ENCODE measurements around the gene ZNF711.
"Not testable (repeated sequence)": the region's sequence is repeated elsewhere in the genome, so short reads cannot be mapped to it uniquely, and the experiment has no call there.

The ZNF711 gene

DNA sequence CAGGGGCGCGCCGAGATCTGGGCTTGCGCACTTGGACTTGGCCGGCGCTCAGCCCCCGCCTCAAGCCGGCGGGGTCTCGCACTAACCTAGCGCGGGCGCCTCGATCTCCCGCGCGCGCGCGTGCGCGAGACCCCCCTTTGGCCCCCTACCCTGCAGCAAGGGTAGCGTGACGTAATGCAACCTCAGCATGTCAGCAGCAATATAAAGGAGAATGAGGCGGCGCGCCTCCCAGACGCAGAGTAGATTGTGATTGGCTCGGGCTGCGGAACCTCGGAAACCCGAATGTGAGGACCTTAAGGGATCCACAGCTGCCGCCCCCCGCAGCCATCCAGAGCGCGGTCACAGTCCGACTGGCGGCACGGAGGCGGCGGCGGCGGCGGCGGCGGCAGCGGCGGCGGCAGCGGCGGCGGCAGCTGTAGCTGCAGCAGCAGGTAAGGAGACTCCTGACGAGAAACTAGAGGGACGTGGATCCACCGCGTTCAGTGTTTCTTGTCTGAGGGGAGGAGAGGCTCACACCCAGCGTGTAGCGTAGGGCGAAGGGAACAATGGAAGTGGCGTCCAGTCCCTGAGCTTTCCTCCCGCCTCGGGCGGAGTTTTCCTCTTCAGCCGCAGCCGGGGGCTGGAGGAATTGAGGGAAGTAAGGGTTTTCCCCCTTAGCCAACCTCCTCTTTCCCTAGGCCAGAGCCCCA, at the start of gene ZNF711, which contains the start of gene SATL1:
Gene ZNF711, plus strand, starts transcription at position 231 of the 689 bp plus-strand sequence. CDS start 3,582 bp downstream, outside the sequence.
Gene SATL1, minus strand, starts transcription at position 19 of the 689 bp plus-strand sequence. CDS start 134,811 bp downstream, outside the sequence.
- no peak for DNase-seq (ENCODE audit: low read depth in 1 of 2, low spot score in 1 of 2)

DNA sequence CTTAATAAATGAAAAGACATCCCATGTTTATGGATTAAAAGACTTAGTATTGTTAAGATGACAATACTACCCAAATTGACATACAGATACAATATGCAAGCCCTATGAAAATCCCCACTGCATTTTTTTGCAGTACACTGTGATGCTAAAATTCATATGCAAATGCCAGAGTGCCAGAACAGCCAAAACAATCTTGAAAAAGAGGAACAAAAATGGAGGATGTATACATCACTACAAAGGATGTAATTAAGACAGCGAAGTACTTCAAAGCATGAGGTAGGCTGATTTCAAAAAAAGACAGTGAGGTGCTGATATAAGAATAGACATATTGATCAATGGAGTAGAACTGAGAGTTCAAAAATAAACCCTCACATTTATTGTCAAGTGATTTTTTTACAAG, 47.5 kb upstream of the ZNF711 start:
- no peak for DNase-seq (ENCODE audit: low read depth in 1 of 2, low spot score in 1 of 2)

DNA sequence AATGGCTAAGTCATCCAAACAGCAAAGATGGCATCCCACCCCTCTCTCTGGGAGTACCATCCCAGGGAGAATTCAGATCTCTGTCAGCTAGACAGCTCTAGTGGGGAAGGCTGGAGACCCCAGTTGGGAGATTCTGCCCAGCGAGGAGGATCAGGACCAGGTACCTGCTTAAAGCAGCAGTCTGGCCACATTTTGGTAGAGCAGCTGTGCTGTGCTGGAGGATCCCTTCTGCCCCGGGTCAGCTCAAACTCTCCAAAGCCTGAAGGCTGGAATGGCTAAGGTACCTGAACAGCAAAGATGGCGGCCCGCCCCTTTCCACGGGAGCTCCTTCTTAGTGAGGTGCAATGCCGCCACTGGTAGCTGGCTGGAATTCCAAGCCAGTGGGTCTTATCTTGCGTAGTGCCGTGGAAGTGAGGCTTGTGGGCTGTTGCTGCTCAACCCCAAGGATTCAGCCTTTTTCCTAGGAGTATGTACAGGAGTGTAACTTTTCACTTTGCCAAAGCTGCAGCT, 40.3 kb upstream of the ZNF711 start:
- no peak for DNase-seq (ENCODE audit: low read depth in 1 of 2, low spot score in 1 of 2)

DNA sequence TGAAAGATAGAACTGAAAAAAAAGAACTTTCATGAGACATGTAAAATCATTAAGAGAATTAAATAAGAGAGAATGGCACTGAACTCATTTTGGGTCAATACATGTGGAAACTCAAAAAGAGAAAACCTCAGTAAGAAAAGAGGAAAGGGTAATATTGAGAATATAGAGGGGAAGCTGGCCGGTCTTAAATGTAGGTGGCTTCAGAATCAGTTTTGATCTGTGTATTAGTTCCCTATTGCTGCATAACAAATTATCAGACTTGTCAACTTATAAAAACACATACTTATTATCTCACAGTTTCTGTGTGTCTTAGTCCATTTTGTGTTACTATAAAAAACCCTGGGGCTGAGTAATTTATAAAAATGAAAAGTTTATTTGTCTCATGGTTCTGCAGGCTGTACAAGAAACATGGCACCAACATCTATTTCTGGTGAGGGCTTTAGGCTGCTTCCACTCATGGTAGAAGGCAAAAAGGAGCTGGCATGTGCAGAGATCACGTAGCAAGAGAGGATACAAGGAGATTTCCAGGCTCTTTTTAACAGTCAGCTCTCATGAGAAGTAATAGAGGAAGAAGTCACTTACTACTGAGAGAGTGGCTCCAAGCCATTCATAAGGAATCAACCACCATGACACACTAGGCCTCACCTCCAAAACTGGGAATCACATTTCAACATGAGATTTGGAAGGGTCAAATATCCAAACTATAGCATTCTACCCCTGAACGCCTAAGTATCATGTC, 29.8 kb upstream of the ZNF711 start:
- no peak for DNase-seq (ENCODE audit: low read depth in 1 of 2, low spot score in 1 of 2)

DNA sequence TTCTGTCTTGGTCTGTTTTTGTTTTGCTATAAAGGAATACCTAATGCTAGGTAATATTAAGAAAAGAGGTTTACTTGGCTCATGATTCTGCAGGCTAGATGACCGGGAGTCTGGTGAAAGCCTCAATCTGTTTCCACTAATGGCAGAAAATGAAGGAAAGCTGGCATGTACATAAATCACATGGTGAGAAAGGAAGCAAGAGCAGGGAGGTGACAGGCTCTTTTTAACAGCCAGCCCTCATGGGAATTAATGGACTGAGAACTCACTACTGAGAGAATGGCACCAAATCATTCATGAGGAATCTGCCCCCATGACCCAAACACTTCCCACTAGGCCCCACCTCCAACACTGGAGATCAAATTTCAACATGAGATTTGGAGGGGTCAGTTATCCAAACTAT, 27.8 kb upstream of the ZNF711 start:
- DNase-seq (ENCODE audit: low read depth in 1 of 2, low spot score in 1 of 2) = no peak

DNA sequence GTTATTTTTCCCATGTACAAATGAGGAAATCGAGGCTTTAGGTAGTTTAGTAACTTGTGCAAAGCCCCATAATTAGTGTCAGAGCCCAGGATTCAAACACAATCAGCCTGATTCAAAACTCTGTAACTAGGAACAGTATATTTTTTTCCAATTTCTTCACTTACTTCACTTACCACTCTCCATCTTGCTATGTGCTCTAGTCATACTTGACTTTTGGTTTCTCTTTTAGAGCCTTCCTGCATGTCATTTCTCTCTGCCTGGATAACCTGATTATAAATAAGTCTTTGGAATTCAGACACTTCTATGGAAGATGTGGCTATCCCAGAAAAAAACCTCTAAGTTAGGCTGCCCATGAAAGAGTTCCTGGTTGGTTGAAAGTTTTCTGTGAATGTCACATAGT, 22.4 kb upstream of the ZNF711 start:
- no peak for DNase-seq (ENCODE audit: low read depth in 1 of 2, low spot score in 1 of 2)

DNA sequence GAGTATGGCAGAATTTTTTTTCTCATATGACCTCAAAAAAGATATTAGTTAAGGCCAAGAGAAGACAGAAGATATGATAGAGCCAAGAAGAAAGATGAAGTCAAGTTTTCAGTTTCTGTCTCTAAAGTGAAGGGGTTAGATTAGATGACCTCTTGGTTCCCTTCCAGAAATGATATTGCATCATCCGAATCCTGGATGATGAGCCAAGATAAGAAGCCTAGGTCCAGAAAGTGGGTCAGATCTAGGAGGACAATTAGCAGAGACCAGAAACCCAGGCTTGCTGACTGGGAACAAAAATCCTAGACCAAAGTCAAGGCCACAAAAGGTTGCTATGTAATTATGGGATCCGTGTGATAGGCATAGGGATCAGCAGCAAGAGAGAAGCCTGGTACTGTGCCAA, 20.4 kb upstream of the ZNF711 start:
- no peak for DNase-seq (ENCODE audit: low read depth in 1 of 2, low spot score in 1 of 2)

DNA sequence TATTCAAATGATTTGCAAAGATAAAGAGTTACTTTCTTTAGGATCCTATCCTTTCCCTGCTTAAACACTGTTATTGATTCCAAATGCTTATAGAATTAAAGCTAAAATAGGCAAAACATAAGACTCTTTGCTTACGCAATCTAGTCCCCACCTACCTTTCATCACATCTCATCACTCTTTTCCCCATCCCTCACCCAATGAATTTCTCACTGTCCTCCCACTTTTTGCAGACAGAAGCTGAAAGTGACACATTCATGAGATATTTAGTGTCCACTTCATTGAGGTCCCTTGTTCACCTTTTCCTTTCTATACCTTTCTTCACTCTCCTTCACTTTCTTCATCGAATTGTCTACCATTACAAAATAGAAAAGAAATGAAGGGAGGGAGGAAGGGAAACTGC, 636 bp upstream of the ZNF711 start:
- DNase-seq (ENCODE audit: low read depth in 1 of 2, low spot score in 1 of 2) = no peak

DNA sequence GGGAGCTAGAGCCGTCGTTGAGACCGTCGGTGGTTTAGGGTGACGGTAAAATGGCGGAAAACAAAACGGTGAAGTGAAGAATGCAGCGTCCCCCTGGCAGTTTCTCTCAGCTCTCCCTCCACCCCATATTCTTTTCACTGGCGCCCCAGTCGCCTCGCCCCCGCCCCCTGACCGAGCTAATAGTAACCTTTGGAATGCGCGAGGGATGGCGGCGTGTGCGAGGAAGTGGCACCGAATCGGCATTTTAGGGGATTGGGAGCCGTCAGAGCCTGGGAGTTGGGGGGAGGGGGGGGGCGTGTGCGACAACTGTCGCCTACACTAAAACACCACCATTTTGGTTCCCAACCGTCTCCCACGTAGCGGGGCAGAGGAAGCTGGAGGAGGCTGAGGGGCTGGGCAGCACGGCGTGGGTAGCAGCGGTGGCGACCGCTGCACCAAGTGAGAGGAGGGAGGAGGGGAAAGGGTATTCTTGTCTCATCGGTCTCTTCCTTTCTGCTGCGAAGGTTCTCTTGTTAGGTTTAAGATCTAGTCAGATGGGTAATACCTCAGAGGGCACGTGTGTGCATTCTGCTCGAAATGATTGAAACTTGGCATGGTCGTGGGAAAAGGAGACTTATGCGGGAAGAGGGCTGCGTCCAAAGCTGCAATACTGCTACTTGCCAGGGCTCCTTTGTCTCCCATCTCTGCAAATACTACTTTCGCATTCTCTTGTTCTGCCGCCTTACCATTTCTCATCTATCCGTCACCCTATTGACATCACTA, 840 bp downstream of the ZNF711 start:
- DNase-seq (ENCODE audit: low read depth in 1 of 2, low spot score in 1 of 2) = no peak

DNA sequence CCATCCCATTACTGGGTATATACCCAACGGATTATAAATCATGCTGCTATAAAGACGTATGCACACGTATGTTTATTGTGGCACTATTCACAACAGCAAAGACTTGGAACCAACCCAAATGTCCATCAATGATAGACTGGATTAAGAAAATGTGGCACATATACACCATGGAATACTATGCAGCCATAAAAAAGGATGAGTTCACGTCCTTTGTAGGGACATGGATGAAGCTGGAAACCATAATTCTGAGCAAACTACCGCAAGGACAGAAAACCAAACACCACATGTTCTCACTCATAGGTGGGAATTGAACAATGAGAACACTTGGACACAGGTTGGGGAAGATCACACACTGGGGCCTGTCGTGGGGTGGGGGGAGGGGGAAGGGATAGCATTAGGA, 41.5 kb downstream of the ZNF711 start:
- not testable (repeated sequence) for DNase-seq (ENCODE audit: low read depth in 1 of 2, low spot score in 1 of 2)

DNA sequence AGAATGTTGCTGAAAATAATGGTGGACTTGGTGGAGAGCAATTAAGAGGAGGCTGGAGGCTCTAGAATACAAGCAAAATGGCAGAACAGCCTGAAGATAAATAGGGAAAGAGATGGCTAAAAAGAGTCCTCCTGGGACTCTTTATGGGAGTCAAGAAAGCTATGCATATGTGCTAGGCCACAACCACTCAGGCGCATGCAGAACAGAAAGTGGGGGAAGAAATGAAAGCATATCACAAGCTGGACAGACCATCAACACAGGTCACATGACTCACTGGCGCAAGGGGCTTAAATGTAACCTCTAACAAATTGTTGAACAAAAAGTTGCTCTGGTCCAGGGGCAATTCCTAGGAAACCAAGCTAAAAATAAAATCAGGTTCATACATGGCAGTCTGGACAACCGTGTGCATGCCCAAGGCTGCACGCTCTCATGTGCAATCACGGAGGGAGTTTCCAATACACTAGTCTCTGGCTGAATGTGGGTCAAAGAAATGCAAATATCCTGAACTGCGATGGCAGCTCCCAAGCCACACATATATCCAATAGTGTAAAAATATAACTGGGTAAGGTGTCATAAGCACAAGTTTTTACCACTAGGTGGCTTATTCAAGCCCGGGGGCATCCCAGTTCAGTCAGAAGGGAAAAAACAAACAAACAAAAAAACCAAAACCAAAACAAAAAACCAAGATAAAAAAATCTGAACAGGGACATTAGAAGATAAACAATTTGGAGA, 45.4 kb downstream of the ZNF711 start:
- no peak for DNase-seq (ENCODE audit: low read depth in 1 of 2, low spot score in 1 of 2)

DNA sequence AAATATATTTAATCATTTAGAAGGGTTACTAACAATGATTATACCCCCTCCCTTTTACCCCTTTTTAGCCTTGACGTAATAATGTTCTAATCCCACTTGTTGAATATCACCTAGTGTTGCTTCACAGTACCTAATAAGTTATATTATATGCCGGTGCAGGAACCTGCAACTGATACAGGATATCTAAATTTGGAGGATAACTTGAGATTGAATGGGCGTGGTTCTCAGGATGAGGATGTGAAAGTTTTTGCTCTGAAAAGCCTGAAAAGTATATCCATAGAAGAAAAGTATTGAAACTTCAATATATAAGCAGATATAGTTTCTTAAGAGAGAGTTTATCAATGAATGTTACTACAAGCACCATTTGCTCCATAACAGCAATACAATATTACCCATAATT, 59.8 kb downstream of the ZNF711 start:
- DNase-seq (ENCODE audit: low read depth in 1 of 2, low spot score in 1 of 2) = no peak

DNA sequence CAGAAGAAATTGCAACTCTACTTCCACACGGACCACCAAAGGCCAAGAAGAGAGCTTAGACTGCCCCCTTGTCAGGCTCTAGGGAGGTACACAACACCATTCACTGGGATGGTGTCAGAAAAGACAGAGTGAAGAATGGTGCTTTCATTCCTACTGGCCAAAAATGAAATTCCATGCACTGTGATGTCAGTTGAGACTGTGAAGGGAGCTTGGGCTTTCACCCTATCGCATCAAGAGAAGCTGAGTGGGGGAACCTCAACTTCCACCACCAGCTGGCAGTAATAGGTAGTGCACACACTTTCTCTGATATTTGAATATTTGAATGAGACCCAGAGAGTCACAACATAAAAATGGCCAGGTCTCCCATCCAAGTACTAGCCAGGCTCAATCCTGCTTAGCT, 65.9 kb downstream of the ZNF711 start:
- DNase-seq (ENCODE audit: low read depth in 1 of 2, low spot score in 1 of 2) = no peak

DNA sequence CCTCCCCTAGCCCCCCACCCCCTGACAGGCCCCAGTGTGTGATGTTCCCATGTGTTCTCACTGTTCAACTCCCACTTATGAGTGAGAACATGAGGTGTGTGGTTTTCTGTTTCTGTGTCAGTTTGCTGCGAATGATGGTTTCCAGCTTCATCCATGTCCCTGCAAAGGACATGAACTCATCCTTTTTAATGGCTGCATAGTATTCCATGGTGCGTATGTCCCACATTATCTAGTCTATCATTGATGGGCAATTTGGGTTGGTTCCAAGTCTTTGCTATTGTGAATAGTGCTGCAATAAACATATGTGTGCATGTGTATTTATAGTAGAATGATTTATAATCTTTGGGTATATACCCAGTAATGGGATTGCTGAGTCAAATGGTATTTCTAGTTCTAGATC, 67.6 kb downstream of the ZNF711 start:
- not testable (repeated sequence) for DNase-seq (ENCODE audit: low read depth in 1 of 2, low spot score in 1 of 2)

Data from activated CD4-positive, alpha-beta T cell treated with anti-CD3 and anti-CD28 coated beads, Interleukin-2, amount 50 U/mL, for 24 hours (primary cell).